GM13976 (cell line): ENCODE results near the gene SLC22A23.

Source experiments
- DNase-seq: peaks from one replicate; pipeline ENCODE4 v3.0.0; 2012; ENCODE audit warnings: low spot score
- CTCF ChIP-seq: IDR thresholded peaks from 2 replicates; pipeline ENCODE4 v1.5.1; 2012; ENCODE audit warnings: borderline replicate concordance, mild to moderate bottlenecking; ENCODE audit not compliant: insufficient read depth; ENCODE audit errors: extremely low read depth, missing control alignments, control extremely low read depth
- in situ Hi-C: fragments of 300-500 bp; cut with MboI; formaldehyde crosslinking; loops from one replicate; pipeline ENCODE4 v1.12.0; 2022; ENCODE audit warnings: low sequenced_read_pairs, mixed read lengths, inconsistent platforms; ENCODE audit not compliant: unreplicated experiment

The SLC22A23 gene

GRCh38 chr6:3429211-3429610 is 27.6 kb downstream of the SLC22A23 start:
- in situ Hi-C loops = no loop called here
- DNase-seq = no peak
- no peak for TF ChIP-seq CTCF

GRCh38 chr6:3428700-3429099 is 28.1 kb downstream of the SLC22A23 start:
- no peak for DNase-seq
- no peak for TF ChIP-seq CTCF
- in situ Hi-C loops = no loop called here

- TF ChIP-seq CTCF = no peak
- no peak for DNase-seq
- in situ Hi-C loops = no loop called here
Observed at GRCh38 chr6:3428247-3428646, 28.6 kb downstream of the SLC22A23 start.

GRCh38 chr6:3427687-3428085 is 29.2 kb downstream of the SLC22A23 start:
- in situ Hi-C loops = no loop called here
- TF ChIP-seq CTCF = no peak
- DNase-seq = no peak

- no peak for TF ChIP-seq CTCF
- DNase-seq = no peak
- in situ Hi-C loops = no loop called here
Observed at GRCh38 chr6:3426927-3427686, 29.7 kb downstream of the SLC22A23 start.

- TF ChIP-seq CTCF = no peak
- in situ Hi-C loops = no loop called here
- DNase-seq = no peak
Observed at GRCh38 chr6:3426091-3426926, 30.5 kb downstream of the SLC22A23 start.
